ENCODE data around the gene PRDM5. TPM values are rescaled to one million over a fixed set of nuclear protein-coding genes. Genes with fewer than 3 reads are reported as not detected.
A peak's percentile ranks its signal among the peaks of the same experiment; 100 is the strongest.

The PRDM5 gene
- total RNA-seq, 1 experiment from 2014 or later = 8.1 TPM

DNA sequence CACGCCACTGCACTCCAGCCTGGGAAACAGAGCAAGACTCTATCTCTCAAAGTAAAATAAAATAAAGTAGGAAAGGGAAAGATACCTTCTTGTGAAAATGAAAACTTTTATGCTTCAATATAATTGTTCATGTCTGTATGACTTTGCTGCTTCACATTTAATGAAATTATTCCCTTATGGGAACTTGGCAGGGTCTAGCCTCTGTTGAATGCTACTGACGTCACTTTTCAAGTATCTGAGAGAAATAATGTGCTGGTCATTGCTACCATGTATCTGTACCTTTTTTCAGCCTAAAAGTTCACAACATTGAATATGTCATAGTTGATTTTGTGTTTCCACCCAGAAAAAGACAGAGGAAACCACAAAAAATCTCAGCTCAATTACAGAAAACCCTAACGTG lies 65.2 kb downstream of the PRDM5 start:
- DNase-seq (ENCODE audit: low spot score) = no peak

DNA sequence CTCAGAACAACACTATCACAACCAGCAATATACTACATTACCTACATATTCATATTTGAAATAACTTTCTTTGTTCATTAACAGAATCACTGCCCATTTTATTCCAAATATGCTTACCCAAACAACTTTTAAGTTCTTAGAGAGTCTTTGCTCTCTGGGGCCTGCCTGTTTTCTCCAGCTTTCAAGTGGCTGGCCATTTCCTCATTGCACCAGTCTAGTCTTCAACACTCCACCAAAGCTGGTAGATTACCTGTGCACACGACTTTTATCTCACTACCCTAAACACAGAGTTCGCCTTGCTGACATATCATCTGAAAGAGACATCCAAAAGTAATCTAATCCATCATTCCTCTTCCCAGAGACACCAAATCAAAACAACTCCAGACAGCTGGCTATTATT lies 66.2 kb downstream of the PRDM5 start:
- no peak for DNase-seq (ENCODE audit: low spot score)

DNA sequence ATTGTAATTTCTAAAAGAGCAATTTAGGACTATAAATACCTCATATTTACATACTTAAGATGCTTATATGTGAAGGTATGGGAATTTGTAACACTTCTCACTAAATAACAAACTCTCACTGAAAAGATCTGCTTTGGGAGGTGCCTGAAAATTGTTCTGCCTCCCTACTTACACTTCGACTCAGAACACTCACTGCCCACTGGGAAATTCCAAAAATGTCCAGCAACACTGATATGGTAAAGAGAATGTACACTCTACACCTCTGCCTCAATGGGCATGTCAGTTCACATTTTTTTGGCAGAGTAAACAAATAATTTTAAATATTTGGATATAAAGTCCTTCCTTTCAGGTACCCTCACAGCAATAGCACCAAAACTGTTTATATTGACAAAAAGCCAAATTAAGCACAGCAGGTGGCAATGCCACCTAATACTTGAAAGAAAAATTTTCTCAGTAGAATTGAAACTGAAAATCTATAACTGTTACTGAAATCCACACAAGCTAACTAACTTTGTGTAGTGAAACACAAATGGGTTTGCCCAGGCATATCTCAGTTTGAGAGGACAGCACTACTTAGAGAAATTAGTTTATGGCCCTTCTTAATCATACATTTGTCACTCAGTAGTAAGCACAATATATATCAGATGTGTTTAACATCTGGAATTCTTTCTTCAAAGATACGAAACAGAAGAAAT lies 67.1 kb downstream of the PRDM5 start:
- no peak for DNase-seq (ENCODE audit: low spot score)

DNA sequence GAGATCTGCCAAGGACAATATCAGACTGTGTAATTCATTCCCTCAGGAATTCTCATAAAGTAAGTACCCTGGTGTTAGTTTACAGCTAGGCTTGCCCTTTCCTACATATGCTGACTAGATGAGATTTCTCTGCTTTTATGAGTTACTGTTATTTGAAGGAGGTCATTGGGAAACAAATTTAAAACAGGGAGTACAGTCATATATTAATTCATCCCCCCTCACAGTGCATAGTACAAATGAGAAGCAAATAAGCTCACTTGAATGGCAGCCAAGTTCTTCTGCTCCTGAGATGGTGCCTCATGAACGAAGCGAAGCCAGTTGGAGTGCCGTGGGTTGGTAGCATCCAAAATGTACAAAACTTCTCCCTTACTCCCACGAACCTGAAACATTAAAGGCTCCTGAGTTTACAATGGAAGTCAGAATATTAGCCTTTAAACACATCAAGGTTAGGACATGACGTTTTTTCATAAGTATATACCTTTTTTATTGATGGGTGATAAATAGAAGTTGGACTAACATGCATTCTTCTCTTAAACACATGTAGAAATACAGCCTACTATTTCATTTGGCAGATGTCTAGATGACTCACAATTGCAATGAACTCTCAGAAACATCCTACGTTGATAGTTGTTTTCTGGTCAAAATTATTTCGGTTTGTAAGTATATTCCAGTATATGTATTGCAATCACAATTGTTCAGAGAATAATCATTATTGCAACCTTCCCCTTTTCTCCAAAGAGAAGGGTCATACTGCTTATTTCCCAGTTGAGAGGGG lies 69.2 kb downstream of the PRDM5 start:
- DNase-seq (ENCODE audit: low spot score) = no peak

DNA sequence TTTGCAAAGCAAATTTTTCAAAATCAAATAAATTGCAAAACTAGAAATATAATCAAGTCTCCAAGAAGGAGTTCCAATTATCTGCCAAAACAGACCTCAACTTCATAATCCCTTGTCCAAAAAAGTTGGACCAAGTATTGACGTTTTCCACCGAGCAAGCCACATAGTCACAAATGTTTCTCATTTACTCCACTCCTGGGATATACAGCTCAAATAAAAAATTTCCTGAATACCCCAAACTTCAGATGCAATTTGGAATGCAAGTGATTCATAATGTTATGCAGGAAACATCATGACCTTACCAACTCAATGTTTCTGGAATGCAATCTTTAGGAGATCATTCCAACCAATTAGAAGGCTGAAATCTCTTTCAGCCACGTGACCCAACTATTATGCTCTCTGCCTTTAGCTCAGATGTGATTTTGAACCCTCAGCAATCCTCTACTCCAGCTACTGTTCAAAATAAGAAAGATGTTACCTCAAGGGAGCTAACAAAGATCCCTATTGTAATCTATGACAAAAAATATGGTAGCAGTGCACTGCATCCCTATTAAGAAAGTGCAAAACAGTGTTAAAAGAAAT lies 72.4 kb downstream of the PRDM5 start:
- no peak for DNase-seq (ENCODE audit: low spot score)

DNA sequence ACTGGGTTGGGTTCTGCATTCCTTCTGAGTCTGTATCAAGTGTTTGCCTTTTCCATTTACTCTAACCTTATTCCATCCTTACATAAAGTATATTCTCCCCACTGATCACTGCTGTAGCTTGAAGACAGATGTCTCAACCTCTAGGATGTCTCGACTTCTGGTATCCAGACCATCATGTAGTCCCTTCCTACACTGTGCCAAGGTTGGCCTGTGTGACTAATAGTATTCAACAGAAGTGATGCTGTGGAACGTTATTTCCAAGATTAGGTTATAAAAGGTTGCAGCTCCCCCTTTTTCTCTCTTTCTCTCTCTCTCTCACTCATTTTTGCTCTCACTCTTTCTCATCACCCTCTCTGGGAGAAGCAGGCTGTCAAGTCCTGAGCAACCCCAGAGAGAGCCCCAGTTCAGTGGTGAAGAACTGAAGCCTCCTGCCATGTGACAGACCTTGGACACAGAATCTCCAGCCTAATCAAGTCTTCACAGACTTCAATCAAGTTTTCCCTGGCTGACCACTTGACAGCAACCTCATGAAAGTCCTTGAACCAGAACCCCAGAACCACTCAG lies 75.4 kb downstream of the PRDM5 start:
- no peak for DNase-seq (ENCODE audit: low spot score)

DNA sequence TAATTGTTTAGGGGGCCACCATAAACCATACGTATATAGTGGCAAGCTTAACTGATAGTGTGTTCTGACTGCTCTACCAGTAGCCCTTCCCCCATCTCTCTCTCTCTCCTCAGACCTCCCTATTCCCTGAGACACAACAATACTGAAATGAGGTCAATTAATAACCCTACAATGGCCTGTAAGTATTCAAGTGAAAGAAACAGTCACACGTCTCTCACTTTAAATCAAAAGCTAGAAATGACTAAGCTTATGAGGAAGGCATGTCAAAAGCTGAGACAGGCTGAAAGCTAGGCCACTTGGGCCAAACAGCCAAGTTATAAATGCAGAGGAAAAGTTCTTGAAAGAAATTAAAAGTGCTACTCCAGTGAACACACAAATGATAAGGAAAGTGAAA lies 78.0 kb downstream of the PRDM5 start:
- DNase-seq (ENCODE audit: low spot score) = no peak

DNA sequence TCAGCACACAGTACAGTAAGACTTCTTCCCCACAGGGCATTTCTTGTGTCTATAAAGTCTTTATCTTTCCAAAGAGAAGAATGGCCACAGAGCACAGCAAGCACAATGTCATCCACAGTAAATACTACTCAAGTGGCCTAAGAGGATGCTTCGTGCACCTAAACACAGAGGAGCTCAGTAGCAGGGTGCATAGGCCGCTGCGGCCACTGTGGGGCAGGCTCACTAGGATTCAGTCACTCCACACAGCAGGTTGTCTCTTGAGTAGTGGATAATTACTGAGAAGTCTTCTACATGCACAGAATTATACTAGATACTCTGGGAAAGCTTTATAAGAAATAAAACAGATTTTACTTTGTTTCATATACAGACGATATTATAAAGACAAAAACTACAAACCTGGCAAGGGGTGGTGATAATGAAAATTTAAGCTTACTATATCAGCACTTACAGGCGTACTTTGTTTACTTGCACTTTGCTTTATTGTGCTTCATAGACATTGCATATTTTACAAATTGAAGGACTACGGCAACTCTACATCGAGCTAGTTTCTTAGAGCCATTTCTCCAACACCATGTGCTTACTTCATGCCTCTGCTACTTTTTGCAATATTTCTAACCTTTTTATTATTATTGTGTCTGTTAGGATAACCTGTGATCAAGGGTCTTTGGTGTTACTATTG lies 78.5 kb downstream of the PRDM5 start:
- DNase-seq (ENCODE audit: low spot score) = peak; percentile 33

DNA sequence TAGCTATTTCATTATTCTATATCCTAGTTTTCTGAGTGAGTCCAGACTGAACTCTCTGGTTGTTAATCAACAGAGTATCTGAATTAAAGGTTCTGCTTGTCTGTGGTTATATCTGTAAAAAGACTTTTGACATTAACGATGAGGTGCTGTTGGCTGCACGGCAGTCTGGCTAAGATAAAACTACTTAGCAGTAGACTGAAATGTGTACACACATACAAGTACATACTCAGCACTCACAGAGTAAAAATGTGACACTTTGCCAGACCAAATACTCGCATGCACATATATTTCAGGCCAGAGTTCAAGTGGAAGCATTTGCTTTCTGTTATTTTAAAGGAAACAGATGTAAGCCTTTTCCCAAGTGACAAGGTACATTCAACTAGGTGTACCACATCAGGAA lies 80.5 kb downstream of the PRDM5 start:
- DNase-seq (ENCODE audit: low spot score) = no peak

DNA sequence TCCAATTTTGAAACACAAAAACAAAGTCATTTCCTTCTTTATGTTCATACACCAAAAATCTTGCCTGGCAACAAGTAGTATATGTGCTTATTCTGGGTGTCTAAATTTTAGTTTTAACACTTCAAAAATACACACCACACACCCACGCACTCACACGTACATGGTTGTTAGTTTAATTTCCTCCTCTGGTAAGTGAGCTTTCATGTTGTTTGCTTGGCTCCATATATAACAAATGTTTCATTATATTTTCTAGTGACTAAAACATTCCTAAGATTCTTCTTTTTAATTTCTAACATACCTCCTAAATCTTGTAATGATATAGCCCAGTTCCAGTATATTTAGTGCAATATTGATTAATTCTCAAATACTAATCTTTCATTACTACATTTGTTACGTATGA lies 80.9 kb downstream of the PRDM5 start:
- DNase-seq (ENCODE audit: low spot score) = no peak

DNA sequence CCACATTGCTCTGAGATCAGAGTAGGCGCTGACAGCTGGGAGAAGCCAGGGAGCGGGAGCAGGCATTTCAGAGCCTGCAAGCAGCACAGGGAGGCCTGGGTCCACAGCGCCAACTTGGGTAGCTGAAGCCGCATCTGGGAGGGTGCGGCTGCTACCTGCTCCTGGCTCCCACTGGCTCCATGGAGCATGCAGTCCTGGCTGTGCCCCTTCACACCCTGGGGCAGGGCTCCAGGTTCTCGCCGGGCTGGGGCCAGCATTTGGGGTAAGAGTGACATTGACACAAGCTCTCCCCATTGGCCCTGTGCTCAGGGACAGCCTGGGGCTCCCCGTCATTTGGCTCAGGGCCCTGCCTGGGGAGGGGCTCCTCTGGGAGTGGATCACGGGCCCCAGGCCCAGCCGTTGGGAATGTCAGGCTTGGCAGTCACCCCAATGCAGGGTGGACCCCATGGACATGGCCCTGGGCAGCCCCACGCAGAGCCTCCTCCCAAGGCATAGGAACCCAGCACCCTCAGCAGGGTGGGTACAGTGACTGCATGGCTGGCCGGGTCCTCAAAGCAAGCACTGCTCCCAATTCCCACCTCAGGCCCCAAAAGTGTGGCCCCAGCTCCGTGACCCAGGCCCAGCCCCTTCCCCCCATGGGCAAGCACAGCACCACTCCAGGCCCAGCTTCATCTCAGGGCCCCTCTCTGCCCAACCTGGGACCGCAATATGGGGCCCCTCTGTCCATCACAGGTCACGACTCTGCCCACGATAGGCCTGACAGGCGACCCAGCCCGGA lies 82.4 kb downstream of the PRDM5 start:
- no peak for DNase-seq (ENCODE audit: low spot score)

DNA sequence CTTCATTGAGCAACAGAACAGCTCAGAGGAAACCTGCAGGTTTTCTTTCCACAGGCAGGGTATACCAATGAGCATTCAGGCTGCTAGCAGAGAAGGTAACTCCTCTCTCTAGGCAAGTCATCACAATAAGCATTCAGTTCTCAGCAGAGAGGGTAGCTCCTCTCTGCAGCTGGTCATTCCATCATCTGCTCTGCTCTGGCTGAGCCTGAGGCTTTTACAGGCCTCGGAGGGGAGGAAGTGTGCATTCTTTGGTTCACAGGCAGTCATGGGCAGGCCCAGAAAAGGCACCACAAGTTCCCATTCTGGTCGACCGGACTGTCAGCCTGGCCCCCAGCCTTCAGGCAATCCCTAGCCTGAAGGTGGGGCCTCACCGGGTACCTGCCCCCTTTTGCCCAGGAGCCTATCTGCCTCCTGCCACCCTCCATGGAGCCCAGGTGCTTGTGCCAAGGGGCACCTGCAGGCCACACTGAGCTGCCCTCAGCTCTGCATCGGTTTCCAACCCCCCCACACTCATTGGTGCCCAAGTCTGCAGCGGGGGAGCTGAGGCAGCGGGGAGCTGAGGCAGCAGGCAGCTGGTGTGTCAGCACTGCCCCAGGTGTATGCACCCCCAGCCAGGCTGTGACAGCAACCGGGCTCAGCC lies 83.1 kb downstream of the PRDM5 start:
- DNase-seq (ENCODE audit: low spot score) = no peak

DNA sequence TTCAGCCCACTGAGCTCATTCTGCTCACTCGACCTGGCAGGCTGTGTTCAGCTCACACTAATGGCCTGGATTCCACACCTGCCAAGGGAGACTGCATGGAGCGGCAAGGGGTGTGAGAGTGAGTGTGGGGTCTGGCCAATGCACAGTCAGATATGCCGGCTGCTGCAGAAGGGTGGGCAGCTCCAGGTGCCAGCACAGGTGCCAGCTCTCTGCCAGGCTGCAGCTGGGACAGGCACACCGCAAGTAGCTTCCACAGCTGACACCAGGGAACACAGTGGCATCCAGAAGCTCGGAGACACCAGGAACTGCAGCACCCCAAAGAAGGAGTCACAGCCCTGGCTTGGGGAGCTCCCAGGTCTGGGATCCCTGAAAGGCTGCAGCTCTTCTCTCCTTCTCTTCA lies 83.7 kb downstream of the PRDM5 start:
- DNase-seq (ENCODE audit: low spot score) = no peak

DNA sequence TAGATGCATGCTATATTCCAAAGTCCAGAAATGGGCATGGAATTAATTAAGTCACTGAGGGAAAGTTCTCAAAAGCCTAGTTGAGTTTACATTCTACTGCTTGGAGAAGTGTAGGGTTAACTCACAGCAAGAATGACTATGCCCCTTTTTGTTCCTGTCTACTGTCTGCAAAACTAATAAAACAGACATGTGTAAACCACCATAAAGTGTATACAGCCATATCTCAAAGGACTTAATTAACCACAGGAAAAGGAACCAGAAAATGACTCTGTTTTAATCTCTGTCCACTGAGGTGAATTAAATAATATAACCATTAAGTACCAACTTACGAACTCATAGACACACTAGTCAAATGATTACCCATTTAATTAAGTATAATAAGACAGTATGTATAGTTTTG lies 84.9 kb downstream of the PRDM5 start:
- DNase-seq (ENCODE audit: low spot score) = no peak

DNA sequence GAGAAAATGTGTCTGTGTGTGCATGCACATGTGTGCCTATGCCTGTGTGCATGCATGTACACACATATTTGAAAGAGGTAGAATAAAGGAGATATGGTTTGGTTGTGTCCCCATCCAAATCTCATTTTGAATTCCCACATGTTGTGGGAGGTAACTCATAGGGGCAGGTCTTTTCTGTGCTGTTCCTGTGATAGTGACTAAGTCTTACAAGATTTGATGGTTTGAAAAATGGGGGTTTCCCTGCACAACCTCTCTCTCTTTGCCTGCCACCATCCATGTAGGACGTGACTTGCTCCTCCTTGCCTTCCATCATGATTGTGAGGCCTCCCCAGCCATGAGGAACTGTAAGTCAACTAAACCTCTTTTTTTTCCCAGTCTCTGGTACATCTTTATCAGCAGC lies 87.2 kb downstream of the PRDM5 start:
- DNase-seq (ENCODE audit: low spot score) = no peak

DNA sequence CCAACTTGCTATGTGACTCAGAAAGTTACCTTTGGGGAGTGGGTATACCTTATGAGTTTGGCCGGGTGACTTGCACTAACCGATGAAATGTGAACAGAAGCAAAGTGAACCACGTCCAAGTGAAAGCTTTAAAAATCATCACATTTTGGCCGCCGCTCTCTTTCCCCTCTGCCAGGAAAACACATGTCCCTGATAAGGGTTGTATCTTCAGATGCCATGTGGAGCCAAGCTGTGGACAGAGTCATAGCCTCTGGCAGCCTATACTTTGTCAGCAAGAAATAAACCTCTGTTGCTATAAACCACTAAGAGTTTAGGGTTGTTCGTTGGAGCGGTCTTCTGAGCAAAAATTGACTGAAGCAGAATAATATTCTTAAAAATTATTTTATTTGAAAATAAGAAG lies 92.3 kb downstream of the PRDM5 start:
- no peak for DNase-seq (ENCODE audit: low spot score)

DNA sequence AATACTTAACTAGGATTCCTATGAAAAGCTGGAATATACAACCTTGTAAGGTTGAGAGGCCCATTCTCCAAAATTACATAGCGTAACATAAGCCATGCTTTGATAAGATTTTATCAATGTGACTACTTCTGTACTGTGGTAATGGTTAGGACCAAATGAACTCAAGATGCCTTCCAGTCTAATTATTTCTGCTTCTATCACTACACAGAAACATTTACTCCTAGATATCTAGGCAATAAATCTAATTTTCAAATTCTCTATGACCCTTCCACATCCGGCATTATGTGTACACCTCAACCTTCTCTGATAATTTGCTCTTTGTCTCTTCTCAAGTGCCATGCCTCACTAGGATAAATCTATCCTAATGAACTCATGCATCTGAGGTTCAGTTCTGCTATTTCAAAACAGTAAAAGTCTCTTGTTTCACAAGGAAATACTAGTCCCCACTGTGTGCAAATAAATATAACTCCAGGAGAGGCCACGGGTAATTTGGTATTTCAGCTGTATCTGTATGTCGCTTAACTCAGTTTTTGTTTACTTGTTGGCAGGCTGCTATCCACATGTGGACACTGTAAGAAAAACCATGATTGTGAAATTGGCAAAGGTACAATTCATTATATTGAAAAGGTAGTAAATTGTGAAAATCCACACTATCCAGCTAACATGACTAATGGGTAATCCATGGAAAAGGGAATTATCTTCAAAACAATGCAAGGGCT lies 93.3 kb downstream of the PRDM5 start:
- DNase-seq (ENCODE audit: low spot score) = no peak

DNA sequence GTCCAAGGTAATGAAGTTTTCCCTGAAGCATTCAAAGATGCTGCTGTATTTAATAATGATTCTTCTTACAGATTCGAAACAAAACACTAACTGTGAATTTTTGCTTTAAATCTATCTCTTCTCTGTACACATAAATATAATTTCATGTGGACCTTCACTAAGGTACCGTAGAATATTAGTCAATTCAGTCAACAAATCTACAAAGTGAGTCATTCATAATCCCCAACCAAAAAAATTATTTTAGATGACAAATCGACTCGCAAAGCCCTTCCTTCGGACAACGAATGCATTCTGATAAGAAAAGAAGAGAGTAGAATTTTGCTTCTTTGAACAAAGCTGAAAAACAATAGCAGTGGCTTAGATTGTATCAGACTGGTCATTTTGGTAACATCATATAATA lies 95.7 kb downstream of the PRDM5 start:
- no peak for DNase-seq (ENCODE audit: low spot score)

DNA sequence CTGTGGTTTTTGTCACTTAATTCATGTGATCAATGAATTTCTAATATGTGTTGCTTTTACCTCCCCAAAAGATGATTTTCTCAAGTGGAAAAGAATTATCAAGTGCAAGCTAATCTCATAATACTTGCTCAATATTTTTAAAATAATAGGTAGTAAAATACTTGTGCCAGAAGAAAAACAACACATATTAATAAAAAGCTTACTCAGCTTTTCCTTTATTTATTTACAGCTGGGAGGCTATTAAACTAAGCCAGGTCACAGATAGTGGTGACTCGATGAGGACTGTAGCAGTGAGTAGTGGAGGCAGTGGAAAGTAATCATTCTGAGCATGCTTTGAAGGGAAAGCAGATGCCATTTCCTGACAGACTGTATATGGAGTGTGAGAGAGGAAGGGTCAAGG lies 96.1 kb downstream of the PRDM5 start:
- DNase-seq (ENCODE audit: low spot score) = no peak

DNA sequence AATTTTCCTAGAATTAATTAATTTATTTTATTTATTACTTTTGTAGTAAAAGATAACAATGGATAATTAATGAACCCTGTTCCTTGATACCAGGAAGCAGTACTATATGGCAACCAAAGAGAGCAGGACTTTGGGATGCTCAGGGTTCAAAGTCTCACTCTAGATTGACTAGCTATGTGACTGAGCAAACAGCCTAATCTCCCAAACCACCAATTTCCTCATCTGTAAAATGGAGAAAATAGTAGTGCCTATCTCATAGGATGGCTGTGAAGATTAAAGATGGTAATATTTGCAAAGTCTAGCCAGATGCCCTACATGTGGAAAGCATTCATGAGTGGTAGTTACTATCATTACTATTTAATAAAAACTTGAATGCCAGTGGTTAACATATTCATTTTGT lies 97.6 kb downstream of the PRDM5 start:
- DNase-seq (ENCODE audit: low spot score) = no peak

Data from HT-29 (cell line).